Caco-2 (cell line): ENCODE results near the gene NLGN2. TPM values are rescaled to one million over a fixed set of nuclear protein-coding genes. Genes with fewer than 3 reads are reported as not detected.
A peak's percentile ranks its signal among the peaks of the same experiment; 100 is the strongest.

ENCODE experiments used
- BruUV-seq: library from RNA; stranded (reverse); fragments of 400-500 nt; replicated peaks from 2 replicates; lab custom pipeline; 2021; lab: Mats Ljungman, UMichigan
- CTCF ChIA-PET: fragments of 300-600 bp; sonication (Branson Sonifier 250); formaldehyde crosslinking; loops from one replicate; lab custom pipeline; 2022; ENCODE audit warnings: antibody characterized with exemption; lab: Charles Lee
- POLR2A ChIA-PET: fragments of 300-600 bp; sonication (Branson Sonifier 250); formaldehyde crosslinking; loops from one replicate; lab custom pipeline; 2022; ENCODE audit warnings: antibody characterized with exemption; lab: Charles Lee
- DNase-seq, 2 experiments: peaks; one replicate each; pipeline versions ENCODE4 v3.0.0 to v3.0.0-alpha.2; 2020 to 2022
- H3K27me3 ChIP-seq: replicated peaks from 2 replicates; pipeline ENCODE4 v1.6.0; 2011; ENCODE audit warnings: low read length; ENCODE audit not compliant: control insufficient read depth, insufficient read depth
- H3K36me3 ChIP-seq: 2 replicates; pipeline ENCODE4 v1.5.1; 2011; ENCODE audit warnings: low read length; ENCODE audit not compliant: control insufficient read depth, insufficient read depth
- H3K4me1 ChIP-seq: fragments of 250-450 bp; sonication (Bioruptor Pico); 2 replicates; pipeline ENCODE4 v1.5.1; 2020; ENCODE audit warnings: mild to moderate bottlenecking
- H3K4me3 ChIP-seq: 2 replicates; pipeline ENCODE4 v1.5.1; 2011; ENCODE audit warnings: low read depth, mild to moderate bottlenecking, control low read depth, low read length
- H3K9me3 ChIP-seq: fragments of 250-450 bp; sonication (Bioruptor Pico); 2 replicates; pipeline ENCODE4 v1.5.1; 2020; ENCODE audit warnings: mild to moderate bottlenecking, moderate library complexity
- H3K27ac Mint-ChIP-seq: one replicate; pipeline ENCODE4 v1.8.0; 2022; ENCODE audit warnings: mixed read lengths; ENCODE audit not compliant: unreplicated experiment
- H3K27me3 Mint-ChIP-seq: one replicate; pipeline ENCODE4 v1.8.0; 2022; ENCODE audit warnings: mixed read lengths; ENCODE audit not compliant: insufficient read depth, unreplicated experiment
- H3K36me3 Mint-ChIP-seq: one replicate; pipeline ENCODE4 v1.8.0; 2022; ENCODE audit warnings: mild to moderate bottlenecking, mixed read lengths; ENCODE audit not compliant: insufficient read depth, unreplicated experiment
- H3K4me1 Mint-ChIP-seq: one replicate; pipeline ENCODE4 v1.8.0; 2022; ENCODE audit warnings: low read depth, mixed read lengths; ENCODE audit not compliant: unreplicated experiment
- H3K4me3 Mint-ChIP-seq: one replicate; pipeline ENCODE4 v1.8.0; 2022; ENCODE audit warnings: mild to moderate bottlenecking, moderate library complexity, mixed read lengths; ENCODE audit not compliant: unreplicated experiment
- H3K9me3 Mint-ChIP-seq: one replicate; pipeline ENCODE4 v1.8.0; 2022; ENCODE audit warnings: mixed read lengths; ENCODE audit not compliant: unreplicated experiment
- intact Hi-C: fragments of 100-400 bp; cut with micrococcal nuclease; formaldehyde crosslinking; loops from one replicate; pipeline ENCODE4 v1.10.0; 2022; ENCODE audit not compliant: unreplicated experiment
- total RNA-seq: library from RNA; stranded (reverse); gene quantifications from 2 replicates; pipeline ENCODE4 v1.2.3, GENCODE V29; 2022
- TF ChIP-seq, protein P1 (sequence below), 2 experiments: fragments of 200-600 bp in 1 of 2; IDR thresholded peaks; 1 replicate in 1 of 2; 2 replicates in 1 of 2; pipeline versions ENCODE4 v1.5.1 to v1.8.0; 2011 to 2022; ENCODE audit warnings: antibody characterized with exemption in 1 of 2, control low read depth in 1 of 2, inconsistent platforms in 1 of 2, low read depth in 1 of 2, low read length in 1 of 2, mild to moderate bottlenecking in 1 of 2, moderate library complexity in 1 of 2; ENCODE audit not compliant: insufficient read depth in 1 of 2, severe bottlenecking in 1 of 2, unreplicated experiment in 1 of 2

The NLGN2 gene
- total RNA-seq, 1 experiment from 2014 or later, result 12.6 TPM

DNA sequence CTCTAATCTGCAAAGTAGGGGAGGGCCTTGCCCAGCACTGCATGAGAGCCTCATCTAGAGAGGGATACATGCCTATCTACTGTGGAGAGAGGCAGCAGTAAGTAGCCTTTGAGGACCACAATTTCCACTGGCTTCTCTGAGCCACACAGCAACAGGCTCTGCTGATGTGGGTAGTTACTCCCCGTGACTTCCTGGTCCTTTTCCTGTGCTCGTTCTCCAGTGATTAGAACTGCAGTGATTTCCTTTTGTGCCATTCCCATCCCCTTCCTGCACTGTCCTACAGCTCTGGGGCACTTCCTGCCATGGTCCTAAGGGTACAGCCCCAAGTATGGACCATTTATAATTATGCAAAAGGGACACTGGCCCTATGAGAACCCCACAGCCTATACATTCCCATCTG lies 16.3 kb upstream of the NLGN2 start:
- Mint-ChIP-seq H3K36me3 (no peaks in the 10 kb centered on the region), H3K27ac (no peak overlapping the region), H3K4me1 (no peaks in the 10 kb centered on the region), H3K9me3 (no peaks in the 10 kb centered on the region), H3K4me3 (no peak overlapping the region), H3K27me3 (no peaks in the 10 kb centered on the region)
- Histone ChIP-seq H3K27me3 (no peaks in the 10 kb centered on the region), H3K9me3 (no peaks in the 10 kb centered on the region), H3K36me3 (no peaks in the 10 kb centered on the region), H3K4me3 (no peak overlapping the region), H3K4me1 (peaks cover 3% of the 10 kb centered on the region; the same call in 1 of the 2 replicates)
- POLR2A ChIA-PET, result no interaction called here
- CTCF ChIA-PET, result no interaction called here
- intact Hi-C loops, result no loop called here
- TF ChIP-seq, protein P1, sequence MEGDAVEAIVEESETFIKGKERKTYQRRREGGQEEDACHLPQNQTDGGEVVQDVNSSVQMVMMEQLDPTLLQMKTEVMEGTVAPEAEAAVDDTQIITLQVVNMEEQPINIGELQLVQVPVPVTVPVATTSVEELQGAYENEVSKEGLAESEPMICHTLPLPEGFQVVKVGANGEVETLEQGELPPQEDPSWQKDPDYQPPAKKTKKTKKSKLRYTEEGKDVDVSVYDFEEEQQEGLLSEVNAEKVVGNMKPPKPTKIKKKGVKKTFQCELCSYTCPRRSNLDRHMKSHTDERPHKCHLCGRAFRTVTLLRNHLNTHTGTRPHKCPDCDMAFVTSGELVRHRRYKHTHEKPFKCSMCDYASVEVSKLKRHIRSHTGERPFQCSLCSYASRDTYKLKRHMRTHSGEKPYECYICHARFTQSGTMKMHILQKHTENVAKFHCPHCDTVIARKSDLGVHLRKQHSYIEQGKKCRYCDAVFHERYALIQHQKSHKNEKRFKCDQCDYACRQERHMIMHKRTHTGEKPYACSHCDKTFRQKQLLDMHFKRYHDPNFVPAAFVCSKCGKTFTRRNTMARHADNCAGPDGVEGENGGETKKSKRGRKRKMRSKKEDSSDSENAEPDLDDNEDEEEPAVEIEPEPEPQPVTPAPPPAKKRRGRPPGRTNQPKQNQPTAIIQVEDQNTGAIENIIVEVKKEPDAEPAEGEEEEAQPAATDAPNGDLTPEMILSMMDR (IDR thresholded peaks at IDR 0.05; ENCODE audit: insufficient read depth in 1 of 2, low read depth in 1 of 2, low read length in 1 of 2, severe bottlenecking in 1 of 2, unreplicated experiment in 1 of 2), result no peak
- no TSS peak for BruUV-seq
- no peak for DNase-seq

DNA sequence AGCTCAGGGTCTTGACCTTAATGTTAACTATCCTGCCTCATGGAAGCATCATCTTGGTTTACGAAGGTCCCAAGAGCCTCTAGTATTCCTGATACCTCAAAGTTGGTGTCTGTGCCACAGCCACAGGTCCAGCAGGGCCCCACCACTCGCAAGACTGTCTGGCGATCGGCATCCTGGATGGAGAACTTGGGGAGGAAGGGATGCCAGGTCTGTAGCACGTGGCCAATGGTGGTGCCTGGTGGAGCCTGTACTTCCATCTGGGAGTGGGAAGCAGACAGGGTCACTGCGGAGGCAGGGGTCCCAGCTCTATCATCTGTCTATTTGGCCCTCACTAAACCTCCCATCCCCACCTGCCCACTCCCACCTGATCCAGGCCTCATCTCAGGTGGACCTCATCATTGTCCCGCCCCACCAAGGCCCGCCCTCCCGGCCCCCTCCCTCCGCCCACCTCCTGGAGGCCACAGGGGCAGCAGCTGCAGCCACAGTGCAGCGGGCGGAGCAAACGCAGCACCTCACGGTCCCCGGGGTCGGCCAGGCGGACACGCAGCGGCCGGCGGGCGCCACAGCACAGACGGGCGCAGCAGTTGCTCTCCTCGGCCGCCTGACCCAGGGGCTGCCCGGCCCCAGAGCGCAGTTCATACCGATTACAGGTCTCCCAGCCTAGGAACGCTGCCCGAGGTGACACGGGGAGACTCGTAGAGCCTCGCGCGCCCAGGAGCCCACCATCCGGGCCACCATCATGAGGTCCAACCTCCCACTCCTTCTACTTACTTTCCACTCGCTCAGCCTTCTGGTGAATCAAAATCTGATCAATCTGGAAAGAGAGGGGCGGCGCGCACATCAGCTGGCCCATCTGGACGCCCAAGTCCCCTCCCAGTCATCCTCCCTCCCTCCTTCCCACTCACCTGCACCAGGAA lies 14.7 kb upstream of the NLGN2 start:
- H3K9me3 Mint-ChIP-seq, result no peaks in the 10 kb centered on the region
- ChIA-PET CTCF (no interaction called here), POLR2A (no interaction called here)
- peaks cover 3% of the 10 kb centered on the region; the same call in 1 of the 2 replicates for H3K4me1 ChIP-seq
- TF ChIP-seq, protein P1 (IDR thresholded peaks at IDR 0.05; ENCODE audit: insufficient read depth in 1 of 2, low read depth in 1 of 2, low read length in 1 of 2, severe bottlenecking in 1 of 2, unreplicated experiment in 1 of 2), result no peak
- H3K4me3 ChIP-seq, result peak overlapping the region; percentile 60
- H3K4me1 Mint-ChIP-seq, result no peaks in the 10 kb centered on the region
- no peaks in the 10 kb centered on the region for H3K36me3 Mint-ChIP-seq
- intact Hi-C loops, result no loop called here
- peak overlapping the region; percentile 76 for H3K4me3 Mint-ChIP-seq
- H3K27ac Mint-ChIP-seq, result no peak overlapping the region
- H3K27me3 Mint-ChIP-seq, result no peaks in the 10 kb centered on the region
- DNase-seq, result no peak
- H3K36me3 ChIP-seq, result no peaks in the 10 kb centered on the region
- no TSS peak for BruUV-seq
- no peaks in the 10 kb centered on the region for H3K27me3 ChIP-seq
- no peaks in the 10 kb centered on the region for H3K9me3 ChIP-seq

DNA sequence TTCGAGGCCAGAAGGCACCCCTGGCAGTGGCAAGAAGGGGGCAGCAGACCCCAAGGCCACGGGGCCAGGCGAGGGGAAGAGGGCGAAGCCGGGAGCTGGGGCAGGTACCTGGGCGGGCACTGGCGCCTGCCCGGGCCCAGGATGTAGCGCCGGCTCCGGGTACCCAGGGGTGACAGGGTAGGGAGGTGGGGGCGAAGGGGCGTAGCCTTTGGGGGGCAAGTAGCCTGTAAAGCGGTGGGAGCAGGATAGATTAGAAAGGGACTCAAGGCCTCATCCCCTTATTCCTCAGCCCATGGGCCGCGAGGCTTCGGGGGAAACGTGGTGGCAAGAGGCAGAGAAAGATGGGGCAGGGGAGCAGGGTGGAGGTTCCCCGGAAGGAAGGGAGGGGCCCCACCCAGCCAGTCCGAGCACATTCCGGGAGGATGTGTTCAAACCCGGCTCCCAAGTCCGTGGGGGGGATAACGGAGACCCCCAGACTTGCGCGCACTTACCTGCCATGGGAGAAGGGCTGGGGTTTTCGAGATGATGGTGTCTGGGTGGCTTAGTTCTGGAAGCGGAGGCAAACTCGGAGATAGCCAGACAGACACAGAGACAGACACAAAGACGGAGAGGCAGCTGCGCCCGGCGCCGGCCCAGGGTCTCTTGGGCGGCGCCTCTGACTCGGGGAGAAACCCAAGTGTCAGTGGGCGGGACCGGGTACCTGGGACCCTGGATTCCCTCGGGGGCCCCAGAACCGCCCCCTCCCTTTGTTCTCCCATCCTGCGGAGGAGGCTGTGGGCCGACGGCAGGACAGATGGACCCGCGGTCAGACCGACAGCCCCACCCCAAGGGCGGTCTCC lies 13.8 kb upstream of the NLGN2 start:
- Mint-ChIP-seq H3K36me3 (no peaks in the 10 kb centered on the region), H3K27ac (no peak overlapping the region), H3K4me1 (no peaks in the 10 kb centered on the region), H3K27me3 (no peaks in the 10 kb centered on the region), H3K4me3 (peak overlapping the region; percentile 76), H3K9me3 (no peaks in the 10 kb centered on the region)
- Histone ChIP-seq H3K27me3 (no peaks in the 10 kb centered on the region), H3K4me1 (peaks cover 3% of the 10 kb centered on the region; the same call in 1 of the 2 replicates), H3K9me3 (no peaks in the 10 kb centered on the region), H3K36me3 (no peaks in the 10 kb centered on the region), H3K4me3 (peak overlapping the region; percentile 60)
- intact Hi-C loops, result no loop called here
- TF ChIP-seq, protein P1 (IDR thresholded peaks at IDR 0.05; ENCODE audit: insufficient read depth in 1 of 2, low read depth in 1 of 2, low read length in 1 of 2, severe bottlenecking in 1 of 2, unreplicated experiment in 1 of 2), result no peak
- BruUV-seq, result TSS peak; percentile 38
- ChIA-PET CTCF (interaction anchor here (1.0 kb wide), 1 partner anchor 10 kb away, joined by 6 read pairs; the partner anchor contains the start of gene TMEM256), POLR2A (interaction anchor here (0.6 to 1.4 kb wide), 3 partner anchors 10 to 130 kb away, joined by 3 to 14 read pairs (median 5); partner anchors contain the start of gene TMEM256)
- peak; percentile 47 to 55 for DNase-seq
